Pancreas (tissue), 10 donors: ENCODE data around the gene PTPRK. TPM values are rescaled to one million over a fixed set of nuclear protein-coding genes. Genes with fewer than 3 reads are reported as not detected.
"Not testable (repeated sequence)": the region's sequence is repeated elsewhere in the genome, so short reads cannot be mapped to it uniquely, and the experiment has no call there.

ENCODE experiments used
- ATAC-seq, 4 donors: fragments of 200-7000 bp; cut with Tn5 transposase; one replicate each; pipeline versions ENCODE4 v1.8.0 to v1.9.1; 2020; ENCODE audit warnings: mild to moderate bottlenecking in 4 of 4, moderate library complexity in 4 of 4
- DNase-seq, 6 donors: peaks; one replicate each; pipeline ENCODE4 v3.0.0-alpha.2; 2020
- FAIRE-seq: peaks from 2 replicates; lab custom pipeline; 2012; peaks lifted over from hg19 to GRCh38; lab: Jason Lieb, UNC
- H3K27ac ChIP-seq, 4 donors: fragments of 200-600 bp; sonication (generic); 1 replicate in 3 of 4; 2 replicates in 1 of 4; pipeline versions ENCODE4 v1.5.0 to v1.8.0; 2020
- H3K27me3 ChIP-seq, 4 donors: fragments of 200-600 bp; one replicate each; pipeline ENCODE4 v1.8.0; 2021
- H3K36me3 ChIP-seq, 3 donors: fragments of 200-600 bp; sonication (generic) in 1 of 3; one replicate each; pipeline versions ENCODE4 v1.5.0 to v1.8.0; 2020 to 2021
- H3K4me1 ChIP-seq, 3 donors: fragments of 200-600 bp; one replicate each; pipeline ENCODE4 v1.8.0; 2021
- H3K4me3 ChIP-seq, 4 donors: fragments of 200-600 bp; sonication (generic) in 2 of 4; one replicate each; pipeline versions ENCODE4 v1.5.0 to v1.8.0; 2020 to 2021
- H3K9me3 ChIP-seq, 4 donors: fragments of 200-600 bp; one replicate each; pipeline ENCODE4 v1.8.0; 2021
- WGBS, 2 donors: extraction: QIAGEN DNeasy Blood & Tissue Kit; methylation state at CpG; one replicate each; pipeline ENCODE4 v1.1.7; 2013; 5-methylcytosine and 5-hydroxymethylcytosine counted together
- intact Hi-C, 3 donors: fragments of 100-400 bp; cut with DNase I; formaldehyde crosslinking; loops; one replicate each; pipeline versions ENCODE4 v1.11.1 to v1.14.2; 2022
- polyA plus RNA-seq, 2 donors: library from polyadenylated mRNA; stranded (reverse); fragments of 200-250 nt; gene quantifications; one replicate each; pipeline ENCODE4 v1.2.3, GENCODE V29; 2013
- total RNA-seq, 6 donors: library from RNA; stranded (reverse); fragmentation: NEBNext Ultra II Directional in 4 of 6; extraction: Animal tissue kit (Norgen Biotek cat#: 25700) in 4 of 6; gene quantifications; one replicate each; pipeline versions ENCODE4 v1.2.1 to v1.2.4, GENCODE V29; 2021 to 2023
- TF ChIP-seq, protein P1 (sequence below), 4 donors: fragments of 200-600 bp; sonication (generic) in 3 of 4; IDR thresholded peaks; one replicate each; pipeline versions ENCODE4 v1.5.0 to v1.8.0; 2021; ENCODE audit warnings: antibody characterized with exemption in 4 of 4
- donor health status: healthy with polysubstance abuse.
- donor health status: DM: no; HTN: no; CAD: no; lungs with moderate emphysema.
- donor health status: DM: no; HTN: no; CAD: no.
- donor health status: control.
- donor health status: control.
- donor health status: Bipolar disorder and iron deficiency.
- donor health status: DM: yes; HTN: yes; CAD: no.
- donor health status: DM: no; HTN: no; CAD: no.
- donor health status: DM: no; HTN: no; CAD: no.
- donor health status: DM: yes; HTN: yes; CAD: no.

PTPRK gene
- total and polyA plus RNA-seq, 8 donors: 10.5 to 72.7 (median 51.7) TPM

GRCh38 chr6:127932708-127933107 lies 587.7 kb downstream of the PTPRK start:
- Histone ChIP-seq H3K4me3 (no peak overlapping the region), H3K27ac (no peak overlapping the region), H3K4me1 (no peaks in the 10 kb centered on the region), H3K36me3 (no peaks in the 10 kb centered on the region), H3K9me3 (no peaks in the 10 kb centered on the region), H3K27me3 (no peaks in the 10 kb centered on the region)
- intact Hi-C loops: no loop called here
- ATAC-seq (no peak), DNase-seq (no peak), FAIRE-seq (no peak)
- 70 to 71% methylated on average over 5 of the region's 5 CpGs for WGBS, 2 donors
- TF ChIP-seq, protein P1, sequence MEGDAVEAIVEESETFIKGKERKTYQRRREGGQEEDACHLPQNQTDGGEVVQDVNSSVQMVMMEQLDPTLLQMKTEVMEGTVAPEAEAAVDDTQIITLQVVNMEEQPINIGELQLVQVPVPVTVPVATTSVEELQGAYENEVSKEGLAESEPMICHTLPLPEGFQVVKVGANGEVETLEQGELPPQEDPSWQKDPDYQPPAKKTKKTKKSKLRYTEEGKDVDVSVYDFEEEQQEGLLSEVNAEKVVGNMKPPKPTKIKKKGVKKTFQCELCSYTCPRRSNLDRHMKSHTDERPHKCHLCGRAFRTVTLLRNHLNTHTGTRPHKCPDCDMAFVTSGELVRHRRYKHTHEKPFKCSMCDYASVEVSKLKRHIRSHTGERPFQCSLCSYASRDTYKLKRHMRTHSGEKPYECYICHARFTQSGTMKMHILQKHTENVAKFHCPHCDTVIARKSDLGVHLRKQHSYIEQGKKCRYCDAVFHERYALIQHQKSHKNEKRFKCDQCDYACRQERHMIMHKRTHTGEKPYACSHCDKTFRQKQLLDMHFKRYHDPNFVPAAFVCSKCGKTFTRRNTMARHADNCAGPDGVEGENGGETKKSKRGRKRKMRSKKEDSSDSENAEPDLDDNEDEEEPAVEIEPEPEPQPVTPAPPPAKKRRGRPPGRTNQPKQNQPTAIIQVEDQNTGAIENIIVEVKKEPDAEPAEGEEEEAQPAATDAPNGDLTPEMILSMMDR (IDR thresholded peaks at IDR 0.05): no peak

DNA sequence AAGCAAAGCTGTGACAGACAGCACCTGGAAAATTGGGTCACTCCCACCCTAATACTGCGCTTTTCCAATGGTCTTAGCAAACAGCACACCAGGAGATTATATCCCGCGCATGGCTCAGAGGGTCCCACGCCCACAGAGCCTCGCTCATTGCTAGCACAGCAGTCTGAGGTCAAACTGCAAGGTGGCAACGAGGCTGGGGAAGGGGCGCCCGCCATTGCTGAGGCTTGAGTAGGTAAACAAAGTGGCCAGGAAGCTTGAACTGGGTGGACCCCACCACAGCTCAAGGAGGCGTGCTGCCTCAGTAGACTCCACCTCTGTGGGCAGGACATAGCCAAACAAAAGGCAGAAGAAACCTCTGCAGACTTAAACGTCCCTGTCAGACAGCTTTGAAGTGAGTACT lies 594.0 kb downstream of the PTPRK start:
- DNase-seq, H3K27ac ChIP-seq, H3K36me3 ChIP-seq, H3K4me3 ChIP-seq, intact Hi-C loops, H3K27me3 ChIP-seq, H3K4me1 ChIP-seq, FAIRE-seq, ATAC-seq, H3K9me3 ChIP-seq: not testable (repeated sequence)
- WGBS, 2 donors: 79 to 82% methylated on average over 6 to 10 of the region's 10 CpGs

GRCh38 chr6:127924440-127924839 lies 596.0 kb downstream of the PTPRK start:
- FAIRE-seq (no peak), DNase-seq (no peak), ATAC-seq (no peak)
- H3K4me3 ChIP-seq: no peak overlapping the region
- 62 to 86% methylated on average over 2 of the region's 2 CpGs for WGBS, 2 donors
- TF ChIP-seq, protein P1 (IDR thresholded peaks at IDR 0.05): no peak
- intact Hi-C loops: no loop called here
- H3K27ac ChIP-seq: no peak overlapping the region
- H3K36me3 ChIP-seq: no peaks in the 10 kb centered on the region
- H3K4me1 ChIP-seq: no peaks in the 10 kb centered on the region
- no peaks in the 10 kb centered on the region for H3K27me3 ChIP-seq
- H3K9me3 ChIP-seq: no peaks in the 10 kb centered on the region

DNA sequence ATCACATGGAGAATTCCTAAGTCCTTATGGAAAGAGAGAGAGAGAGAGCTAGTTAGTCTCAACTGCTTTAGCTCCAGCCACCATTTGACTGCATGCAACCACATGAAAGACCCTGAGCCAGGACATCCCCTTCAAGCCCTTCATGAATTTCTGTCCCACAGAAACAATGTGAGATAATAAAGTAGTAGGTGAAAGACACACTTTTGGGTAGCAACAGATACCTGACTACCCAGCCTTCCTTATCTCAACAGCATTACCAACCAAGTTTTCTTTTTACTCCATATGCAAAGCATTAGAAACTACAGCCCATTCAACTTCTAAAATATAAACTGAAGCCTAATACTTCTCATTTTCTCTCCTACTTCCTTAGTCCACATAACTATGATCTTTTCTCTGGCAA lies 596.4 kb downstream of the PTPRK start:
- no peak overlapping the region for H3K4me3 ChIP-seq
- no peaks in the 10 kb centered on the region for H3K4me1 ChIP-seq
- FAIRE-seq (no peak), ATAC-seq (no peak), DNase-seq (no peak)
- H3K36me3 ChIP-seq: no peaks in the 10 kb centered on the region
- TF ChIP-seq, protein P1 (IDR thresholded peaks at IDR 0.05): no peak
- no peak overlapping the region for H3K27ac ChIP-seq
- intact Hi-C loops: no loop called here
- no peaks in the 10 kb centered on the region for H3K27me3 ChIP-seq
- H3K9me3 ChIP-seq: no peaks in the 10 kb centered on the region

- no peaks in the 10 kb centered on the region for H3K9me3 ChIP-seq
- 80 to 90% methylated on average over 2 of the region's 2 CpGs for WGBS, 2 donors
- DNase-seq (no peak), ATAC-seq (no peak), FAIRE-seq (no peak)
- no peak overlapping the region for H3K27ac ChIP-seq
- intact Hi-C loops: no loop called here
- no peaks in the 10 kb centered on the region for H3K4me1 ChIP-seq
- no peak overlapping the region for H3K4me3 ChIP-seq
- TF ChIP-seq, protein P1 (IDR thresholded peaks at IDR 0.05): no peak
- H3K27me3 ChIP-seq: no peaks in the 10 kb centered on the region
- H3K36me3 ChIP-seq: no peaks in the 10 kb centered on the region
Measured at GRCh38 chr6:127923135-127923534, 597.3 kb downstream of the PTPRK start.

DNA sequence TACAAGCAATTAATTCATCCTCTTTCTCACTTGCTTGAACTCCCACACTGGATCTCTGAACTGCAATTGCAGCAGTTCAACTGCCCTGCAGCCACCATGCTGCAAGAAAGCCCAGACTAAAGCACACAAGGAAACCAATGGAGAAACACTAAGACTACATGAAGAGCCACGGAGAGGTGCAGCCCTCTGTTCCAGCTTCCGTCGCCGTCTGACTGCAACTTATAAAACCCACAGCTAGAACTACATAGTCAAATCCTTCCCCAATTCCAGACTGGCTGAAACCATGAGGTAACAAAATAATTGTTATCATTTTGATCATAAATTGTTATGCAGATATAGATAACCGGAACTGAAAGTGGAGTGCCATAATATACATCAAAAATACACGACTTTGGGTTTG lies 598.4 kb downstream of the PTPRK start:
- H3K27me3 ChIP-seq: no peaks in the 10 kb centered on the region
- H3K9me3 ChIP-seq: no peaks in the 10 kb centered on the region
- H3K36me3 ChIP-seq: no peaks in the 10 kb centered on the region
- DNase-seq (no peak), FAIRE-seq (no peak), ATAC-seq (no peak)
- no peak overlapping the region for H3K4me3 ChIP-seq
- TF ChIP-seq, protein P1 (IDR thresholded peaks at IDR 0.05): no peak
- intact Hi-C loops: no loop called here
- WGBS, 2 donors: 89 to 90% methylated on average over 6 of the region's 6 CpGs
- H3K4me1 ChIP-seq: no peaks in the 10 kb centered on the region
- H3K27ac ChIP-seq: no peak overlapping the region
